Measurements from ENCODE around the gene HOXA1.

The HOXA1 gene

GRCh38 chr7:27131390-27131819, 35.6 kb upstream of the HOXA1 start:
- DNase-seq (ENCODE audit: low read depth) = no peak

GRCh38 chr7:27130540-27131389, 35.0 kb upstream of the HOXA1 start, which contains the start of gene HOXA4:
Gene HOXA4, minus strand, starts transcription at chr7:27130757. Its CDS starts 24 bp downstream, at chr7:27130733.
- DNase-seq (ENCODE audit: low read depth) = peak; percentile 45

- DNase-seq (ENCODE audit: low read depth) = no peak
These were observed 34.1 kb upstream of the HOXA1 start for GRCh38 chr7:27129729-27130539.

GRCh38 chr7:27128776-27129728, 33.3 kb upstream of the HOXA1 start:
- DNase-seq (ENCODE audit: low read depth) = no peak

GRCh38 chr7:27128034-27128433, 32.2 kb upstream of the HOXA1 start:
- DNase-seq (ENCODE audit: low read depth) = no peak

- no peak for DNase-seq (ENCODE audit: low read depth)
These were observed 31.0 kb upstream of the HOXA1 start for GRCh38 chr7:27126596-27127327.

GRCh38 chr7:27125986-27126394, 30.2 kb upstream of the HOXA1 start:
- DNase-seq (ENCODE audit: low read depth) = no peak

- DNase-seq (ENCODE audit: low read depth) = no peak
These were observed 29.3 kb upstream of the HOXA1 start for GRCh38 chr7:27124902-27125689.

- DNase-seq (ENCODE audit: low read depth) = no peak
These were observed 28.5 kb upstream of the HOXA1 start for GRCh38 chr7:27124096-27124901.

GRCh38 chr7:27123477-27124053, 27.8 kb upstream of the HOXA1 start:
- no peak for DNase-seq (ENCODE audit: low read depth)

- DNase-seq (ENCODE audit: low read depth) = no peak
These were observed 27.2 kb upstream of the HOXA1 start for GRCh38 chr7:27123007-27123476.

- DNase-seq (ENCODE audit: low read depth) = no peak
These were observed 26.5 kb upstream of the HOXA1 start for GRCh38 chr7:27122077-27122910.

- no peak for DNase-seq (ENCODE audit: low read depth)
These were observed 25.9 kb upstream of the HOXA1 start for GRCh38 chr7:27121684-27122076.

GRCh38 chr7:27119412-27119911, 23.7 kb upstream of the HOXA1 start:
- no peak for DNase-seq (ENCODE audit: low read depth)

- DNase-seq (ENCODE audit: low read depth) = no peak
These were observed 22.8 kb upstream of the HOXA1 start for GRCh38 chr7:27118580-27118979.

GRCh38 chr7:27117887-27118491, 22.2 kb upstream of the HOXA1 start:
- DNase-seq (ENCODE audit: low read depth) = no peak

Data from activated T-helper 1 cell treated with Interleukin-2 at 50 U/mL for 16 hours (primary cell).